Mesenchymal stem cell (in vitro differentiated cells and primary cell): ENCODE data around the gene NINJ2.

Experiments
- DNase-seq: peaks from one replicate; pipeline ENCODE4 v3.0.0-alpha.2; 2013
- H2AFZ ChIP-seq: one replicate; pipeline ENCODE4 v1.6.1; 2013; ENCODE audit warnings: low read depth, mild to moderate bottlenecking, control low read depth, inconsistent platforms, low read length, moderate library complexity
- H2AK5ac ChIP-seq: 2 replicates; pipeline ENCODE4 v1.6.1; 2013; ENCODE audit warnings: low read length, moderate library complexity, mild to moderate bottlenecking, inconsistent platforms; ENCODE audit not compliant: severe bottlenecking
- H2BK120ac ChIP-seq: one replicate; pipeline ENCODE4 v1.6.1; 2013; ENCODE audit warnings: low read depth, mild to moderate bottlenecking, inconsistent platforms, low read length, moderate library complexity
- H2BK12ac ChIP-seq, 2 experiments: one replicate each; pipeline ENCODE4 v1.6.1; 2013; ENCODE audit warnings: inconsistent platforms in 2 of 2, low read length in 2 of 2, mild to moderate bottlenecking in 2 of 2, moderate library complexity in 2 of 2, control low read depth in 1 of 2
- H2BK15ac ChIP-seq: one replicate; pipeline ENCODE4 v1.6.1; 2013; ENCODE audit warnings: mild to moderate bottlenecking, low read depth, inconsistent platforms; ENCODE audit not compliant: poor library complexity, severe bottlenecking
- H2BK5ac ChIP-seq: 2 replicates; pipeline ENCODE4 v1.6.1; 2013; ENCODE audit warnings: low read depth, mild to moderate bottlenecking, low read length, control low read depth, inconsistent platforms; ENCODE audit not compliant: poor library complexity, severe bottlenecking
- H3K14ac ChIP-seq, 2 experiments: one replicate each; pipeline ENCODE4 v1.6.1; 2013; ENCODE audit warnings: inconsistent platforms in 2 of 2, low read length in 2 of 2, control low read depth in 1 of 2, mild to moderate bottlenecking in 1 of 2, moderate library complexity in 1 of 2
- H3K18ac ChIP-seq, 2 experiments: one replicate each; pipeline ENCODE4 v1.6.1; 2013; ENCODE audit warnings: inconsistent platforms in 2 of 2, low read length in 2 of 2, control low read depth in 1 of 2, low read depth in 1 of 2, mild to moderate bottlenecking in 1 of 2
- H3K23ac ChIP-seq, 2 experiments: one replicate each; pipeline ENCODE4 v1.6.1; 2013; ENCODE audit warnings: inconsistent platforms in 2 of 2, low read length in 2 of 2, mild to moderate bottlenecking in 2 of 2, moderate library complexity in 2 of 2, control low read depth in 1 of 2
- H3K27ac ChIP-seq: 2 replicates; pipeline ENCODE4 v1.5.1; 2013; ENCODE audit warnings: mild to moderate bottlenecking, moderate library complexity, low read length, control low read depth, inconsistent platforms; ENCODE audit not compliant: poor library complexity, severe bottlenecking
- H3K27me3 ChIP-seq, 2 experiments: 2 replicates each; pipeline versions ENCODE4 v1.6.1 to v1.7.0; 2013; ENCODE audit warnings: low read length in 2 of 2, mild to moderate bottlenecking in 2 of 2, moderate library complexity in 2 of 2, control low read depth in 1 of 2, inconsistent platforms in 1 of 2; ENCODE audit not compliant: control insufficient read depth in 1 of 2, insufficient read depth in 1 of 2
- H3K36me3 ChIP-seq, 2 experiments: 2 replicates each; pipeline versions ENCODE4 v1.6.1 to v1.7.0; 2013; ENCODE audit warnings: low read length in 2 of 2, control low read depth in 1 of 2, inconsistent platforms in 1 of 2, low read depth in 1 of 2, mild to moderate bottlenecking in 1 of 2; ENCODE audit not compliant: insufficient read depth in 2 of 2, control insufficient read depth in 1 of 2
- H3K4ac ChIP-seq, 2 experiments: one replicate each; pipeline ENCODE4 v1.6.1; 2013; ENCODE audit warnings: inconsistent platforms in 2 of 2, low read length in 2 of 2, mild to moderate bottlenecking in 2 of 2, moderate library complexity in 2 of 2, control low read depth in 1 of 2, low read depth in 1 of 2
- H3K4me1 ChIP-seq: 2 replicates; pipeline ENCODE4 v1.6.1; 2013; ENCODE audit warnings: low read depth, low read length, control low read depth; ENCODE audit not compliant: control insufficient read depth, insufficient read depth
- H3K4me2 ChIP-seq: 2 replicates; pipeline ENCODE4 v1.6.1; 2013; ENCODE audit warnings: low read length, mild to moderate bottlenecking, inconsistent platforms; ENCODE audit not compliant: poor library complexity, severe bottlenecking
- H3K4me3 ChIP-seq, 2 experiments: 2 replicates each; pipeline versions ENCODE4 v1.5.1 to v1.7.0; 2013; ENCODE audit warnings: low read length in 2 of 2, mild to moderate bottlenecking in 2 of 2, control low read depth in 1 of 2, low read depth in 1 of 2; ENCODE audit not compliant: insufficient read depth in 1 of 2
- H3K79me1 ChIP-seq: replicated peaks from 2 replicates; pipeline ENCODE4 v1.6.1; 2013; ENCODE audit warnings: mild to moderate bottlenecking, control low read depth, low read length, inconsistent platforms; ENCODE audit not compliant: poor library complexity, severe bottlenecking
- H3K9ac ChIP-seq: 2 replicates; pipeline ENCODE4 v1.7.0; 2013; ENCODE audit warnings: mild to moderate bottlenecking, low read length, moderate library complexity
- H3K9me3 ChIP-seq: 2 replicates; pipeline ENCODE4 v1.7.0; 2013; ENCODE audit warnings: mild to moderate bottlenecking, low read length; ENCODE audit not compliant: control insufficient read depth
- H4K8ac ChIP-seq: one replicate; pipeline ENCODE4 v1.6.1; 2013; ENCODE audit warnings: inconsistent platforms, mild to moderate bottlenecking, low read length, moderate library complexity
- H4K91ac ChIP-seq: one replicate; pipeline ENCODE4 v1.6.1; 2013; ENCODE audit warnings: mild to moderate bottlenecking, low read length, inconsistent platforms
- WGBS: methylation state at CpG from one replicate; pipeline ENCODE4 v1.1.7; 2013; ENCODE audit warnings: mixed read lengths; 5-methylcytosine and 5-hydroxymethylcytosine counted together

Gene NINJ2

DNA sequence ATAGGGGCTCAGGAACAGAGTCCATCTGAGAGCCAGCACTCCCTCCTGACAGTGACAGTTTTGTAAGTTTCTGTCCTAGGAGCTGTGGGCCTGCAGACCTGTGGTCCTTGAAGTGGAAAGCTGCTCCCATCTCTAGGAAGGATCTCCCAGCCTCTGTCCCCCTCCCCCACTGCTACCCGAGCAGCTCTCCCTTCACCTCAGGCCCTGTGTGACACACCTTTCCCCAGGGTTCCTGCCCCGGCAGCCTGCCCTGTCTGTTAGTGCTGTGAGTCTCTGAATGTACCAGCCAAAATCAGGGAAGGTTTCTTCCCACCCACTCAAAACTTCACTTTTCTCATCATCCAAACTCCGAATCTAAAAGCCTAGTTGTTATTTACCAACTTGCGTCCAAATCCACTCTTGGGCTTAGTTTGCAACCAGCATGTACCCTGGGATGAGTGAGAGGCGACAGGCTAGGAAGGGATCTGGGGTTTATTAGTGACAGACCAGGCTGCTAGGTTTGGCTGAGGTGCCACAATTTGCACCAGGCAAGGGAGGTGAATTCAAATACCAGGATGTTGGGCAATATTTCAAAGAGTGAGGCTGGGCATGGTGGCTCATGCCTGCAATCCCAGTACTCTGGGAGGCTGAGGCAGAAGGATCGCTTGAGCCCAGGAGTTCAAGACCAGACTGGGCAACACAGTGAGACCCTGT, 39.9 kb downstream of the NINJ2 start:
- H2AFZ ChIP-seq, result no peak overlapping the region
- DNase-seq, result no peak
- 81% methylated on average over 6 of the region's 6 CpGs for WGBS
- H3K4me3 ChIP-seq, result no peak overlapping the region
- no peaks in the 10 kb centered on the region for H3K27me3 ChIP-seq
- H3K4me1 ChIP-seq, result no peaks in the 10 kb centered on the region
- H3K23ac ChIP-seq, result no peak overlapping the region
- H2BK12ac ChIP-seq, result no peak overlapping the region
- H3K14ac ChIP-seq, result no peak overlapping the region
- H2BK5ac ChIP-seq, result no peak overlapping the region
- no peak overlapping the region for H2AK5ac ChIP-seq
- H3K9me3 ChIP-seq, result no peaks in the 10 kb centered on the region
- H4K91ac ChIP-seq, result no peak overlapping the region
- H3K18ac ChIP-seq, result no peak overlapping the region
- H2BK15ac ChIP-seq, result no peak overlapping the region
- H3K36me3 ChIP-seq, result no peaks in the 10 kb centered on the region
- H3K4me2 ChIP-seq, result no peak overlapping the region
- H3K79me1 ChIP-seq, result no peaks in the 10 kb centered on the region
- H3K27ac ChIP-seq, result no peak overlapping the region
- H3K4ac ChIP-seq, result no peak overlapping the region
- no peak overlapping the region for H3K9ac ChIP-seq
- no peak overlapping the region for H2BK120ac ChIP-seq
- H4K8ac ChIP-seq, result no peak overlapping the region

GRCh38 chr12:622416-622815, 40.8 kb downstream of the NINJ2 start:
- 41% methylated on average over 3 of the region's 3 CpGs for WGBS
- H3K14ac ChIP-seq, result no peak overlapping the region
- H2AK5ac ChIP-seq, result no peak overlapping the region
- no peaks in the 10 kb centered on the region for H3K4me1 ChIP-seq
- no peak overlapping the region for H3K9ac ChIP-seq
- no peak overlapping the region for H4K8ac ChIP-seq
- no peaks in the 10 kb centered on the region for H3K27me3 ChIP-seq
- H3K4ac ChIP-seq, result no peak overlapping the region
- H3K4me2 ChIP-seq, result no peak overlapping the region
- H3K27ac ChIP-seq, result no peak overlapping the region
- peak; percentile 34 for DNase-seq
- H2BK120ac ChIP-seq, result no peak overlapping the region
- no peak overlapping the region for H3K18ac ChIP-seq
- no peaks in the 10 kb centered on the region for H3K36me3 ChIP-seq
- no peak overlapping the region for H3K4me3 ChIP-seq
- H4K91ac ChIP-seq, result no peak overlapping the region
- no peaks in the 10 kb centered on the region for H3K79me1 ChIP-seq
- H2AFZ ChIP-seq, result no peak overlapping the region
- H2BK15ac ChIP-seq, result no peak overlapping the region
- no peak overlapping the region for H2BK5ac ChIP-seq
- H2BK12ac ChIP-seq, result no peak overlapping the region
- H3K9me3 ChIP-seq, result no peaks in the 10 kb centered on the region
- H3K23ac ChIP-seq, result no peak overlapping the region

GRCh38 chr12:619346-619745, 43.9 kb downstream of the NINJ2 start:
- 96% methylated on average over 4 of the region's 4 CpGs for WGBS
- Histone ChIP-seq H2AFZ (no peak overlapping the region), H3K27ac (no peak overlapping the region), H3K14ac (no peak overlapping the region), H3K36me3 (no peaks in the 10 kb centered on the region), H3K4ac (no peak overlapping the region), H2AK5ac (no peak overlapping the region), H4K8ac (no peak overlapping the region), H3K4me3 (no peak overlapping the region), H2BK15ac (no peak overlapping the region), H3K23ac (no peak overlapping the region), H2BK120ac (no peak overlapping the region), H2BK12ac (no peak overlapping the region), H3K4me1 (peaks cover 2% of the 10 kb centered on the region), H3K27me3 (no peaks in the 10 kb centered on the region), H3K9ac (no peak overlapping the region), H3K9me3 (no peaks in the 10 kb centered on the region), H3K79me1 (no peaks in the 10 kb centered on the region), H2BK5ac (no peak overlapping the region), H3K18ac (no peak overlapping the region), H3K4me2 (no peak overlapping the region), H4K91ac (no peak overlapping the region)
- DNase-seq, result no peak

- Histone ChIP-seq H2BK120ac (no peak overlapping the region), H3K79me1 (no peaks in the 10 kb centered on the region), H3K18ac (no peak overlapping the region), H3K27me3 (no peaks in the 10 kb centered on the region), H3K36me3 (no peaks in the 10 kb centered on the region), H4K91ac (no peak overlapping the region), H3K4me3 (no peak overlapping the region), H3K4ac (no peak overlapping the region), H3K4me1 (peaks cover 2% of the 10 kb centered on the region), H2AK5ac (no peak overlapping the region), H3K14ac (no peak overlapping the region), H4K8ac (no peak overlapping the region), H3K9me3 (no peaks in the 10 kb centered on the region), H2BK5ac (no peak overlapping the region), H2AFZ (no peak overlapping the region), H3K9ac (no peak overlapping the region), H2BK15ac (no peak overlapping the region), H3K27ac (no peak overlapping the region), H3K4me2 (no peak overlapping the region), H3K23ac (no peak overlapping the region), H2BK12ac (peak overlapping the region in 1 of 2 experiments; percentile 10)
- DNase-seq, result no peak
- 91% methylated on average over 6 of the region's 6 CpGs for WGBS
These were observed 44.6 kb downstream of the NINJ2 start for GRCh38 chr12:618605-619004.
